ENCODE measurements around the gene RASGRP3. TPM values are rescaled to one million over a fixed set of nuclear protein-coding genes. Genes with fewer than 3 reads are reported as not detected.
A peak's percentile ranks its signal among the peaks of the same experiment; 100 is the strongest.

The RASGRP3 gene
- total and polyA plus RNA-seq, 2 of the 13 experiments (the other 11 are each of a cell fraction or from before 2014, with no cell fraction given), result 0.01 TPM; not detected in 1

GRCh38 chr2:33599175-33599942 lies 122.9 kb downstream of the RASGRP3 start, which contains the start of gene FAM98A (continued):
- TF ChIP-seq SKI (IDR thresholded peaks at IDR 0.05; ENCODE audit: partially characterized antibody) (peak; percentile 15), ZNF709 (CRISPR knock-in tag; IDR thresholded peaks at IDR 0.05) (peak; percentile 40; the same call in 1 of the 2 replicates), TBX2 (CRISPR knock-in tag; IDR thresholded peaks at IDR 0.05; ENCODE audit: borderline replicate concordance) (peak; percentile 91), ZFP90 (CRISPR knock-in tag; IDR thresholded peaks at IDR 0.05; ENCODE audit: borderline replicate concordance) (peak; percentile 67; the same call in 1 of the 2 replicates), SNAI1 (CRISPR knock-in tag; IDR thresholded peaks at IDR 0.05; ENCODE audit: borderline replicate concordance) (0 out of 2 replicates have a peak, but pooled peaks have one; percentile 35), HDAC1 (CRISPR knock-in tag; IDR thresholded peaks at IDR 0.05) (peak; percentile 80), KAT8 (CRISPR knock-in tag; IDR thresholded peaks at IDR 0.05) (peak; percentile 86), HNF1A (IDR thresholded peaks at IDR 0.05; ENCODE audit: low read depth) (no peak), HNF1A (CRISPR knock-in tag; IDR thresholded peaks at IDR 0.05; ENCODE audit: borderline replicate concordance) (no peak; the same call in 1 of the 2 replicates), IKZF4 (CRISPR knock-in tag; IDR thresholded peaks at IDR 0.05; ENCODE audit: borderline replicate concordance, low read depth, not compliant biosample characterization) (peak; percentile 56), ZNF557 (CRISPR knock-in tag; IDR thresholded peaks at IDR 0.05) (0 out of 2 replicates have a peak, but pooled peaks have one; percentile 83), MAZ (IDR thresholded peaks at IDR 0.05; ENCODE audit: borderline replicate concordance, low read depth, low read length) (peak; percentile 48; the same call in 1 of the 2 replicates), MAZ (CRISPR knock-in tag; IDR thresholded peaks at IDR 0.05; ENCODE audit: low read depth) (peak; percentile 81; the same call in 1 of the 2 replicates), CEBPB (IDR thresholded peaks at IDR 0.05; ENCODE audit: borderline replicate concordance, low read depth, low read length) (0 out of 2 replicates have a peak, but pooled peaks have one; percentile 13), MLX (CRISPR knock-in tag; IDR thresholded peaks at IDR 0.05) (peak; percentile 62)
- TF ChIP-seq, protein P1, sequence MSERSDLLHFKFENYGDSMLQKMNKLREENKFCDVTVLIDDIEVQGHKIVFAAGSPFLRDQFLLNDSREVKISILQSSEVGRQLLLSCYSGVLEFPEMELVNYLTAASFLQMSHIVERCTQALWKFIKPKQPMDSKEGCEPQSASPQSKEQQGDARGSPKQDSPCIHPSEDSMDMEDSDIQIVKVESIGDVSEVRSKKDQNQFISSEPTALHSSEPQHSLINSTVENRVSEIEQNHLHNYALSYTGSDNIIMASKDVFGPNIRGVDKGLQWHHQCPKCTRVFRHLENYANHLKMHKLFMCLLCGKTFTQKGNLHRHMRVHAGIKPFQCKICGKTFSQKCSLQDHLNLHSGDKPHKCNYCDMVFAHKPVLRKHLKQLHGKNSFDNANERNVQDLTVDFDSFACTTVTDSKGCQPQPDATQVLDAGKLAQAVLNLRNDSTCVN (CRISPR knock-in tag; IDR thresholded peaks at IDR 0.05; ENCODE audit: borderline replicate concordance), result peak; percentile 16; the same call in 1 of the 2 replicates
- TF ChIP-seq, protein P2, sequence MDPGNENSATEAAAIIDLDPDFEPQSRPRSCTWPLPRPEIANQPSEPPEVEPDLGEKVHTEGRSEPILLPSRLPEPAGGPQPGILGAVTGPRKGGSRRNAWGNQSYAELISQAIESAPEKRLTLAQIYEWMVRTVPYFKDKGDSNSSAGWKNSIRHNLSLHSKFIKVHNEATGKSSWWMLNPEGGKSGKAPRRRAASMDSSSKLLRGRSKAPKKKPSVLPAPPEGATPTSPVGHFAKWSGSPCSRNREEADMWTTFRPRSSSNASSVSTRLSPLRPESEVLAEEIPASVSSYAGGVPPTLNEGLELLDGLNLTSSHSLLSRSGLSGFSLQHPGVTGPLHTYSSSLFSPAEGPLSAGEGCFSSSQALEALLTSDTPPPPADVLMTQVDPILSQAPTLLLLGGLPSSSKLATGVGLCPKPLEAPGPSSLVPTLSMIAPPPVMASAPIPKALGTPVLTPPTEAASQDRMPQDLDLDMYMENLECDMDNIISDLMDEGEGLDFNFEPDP (CRISPR knock-in tag; conservative IDR thresholded peaks at IDR 0.05), result no peak
- TF ChIP-seq, protein P3, sequence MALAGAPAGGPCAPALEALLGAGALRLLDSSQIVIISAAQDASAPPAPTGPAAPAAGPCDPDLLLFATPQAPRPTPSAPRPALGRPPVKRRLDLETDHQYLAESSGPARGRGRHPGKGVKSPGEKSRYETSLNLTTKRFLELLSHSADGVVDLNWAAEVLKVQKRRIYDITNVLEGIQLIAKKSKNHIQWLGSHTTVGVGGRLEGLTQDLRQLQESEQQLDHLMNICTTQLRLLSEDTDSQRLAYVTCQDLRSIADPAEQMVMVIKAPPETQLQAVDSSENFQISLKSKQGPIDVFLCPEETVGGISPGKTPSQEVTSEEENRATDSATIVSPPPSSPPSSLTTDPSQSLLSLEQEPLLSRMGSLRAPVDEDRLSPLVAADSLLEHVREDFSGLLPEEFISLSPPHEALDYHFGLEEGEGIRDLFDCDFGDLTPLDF (CRISPR knock-in tag; IDR thresholded peaks at IDR 0.05), result peak; percentile 71
